HG03460 (cell line): ENCODE results near the gene ZNF771.
"Not testable (repeated sequence)": the region's sequence is repeated elsewhere in the genome, so short reads cannot be mapped to it uniquely, and the experiment has no call there.

Experiments
- ATAC-seq: cut with Tn5 transposase; IDR thresholded peaks from one replicate; pipeline ENCODE4 v1.9.1; 2021; ENCODE audit not compliant: unreplicated experiment

Gene ZNF771

GRCh38 chr16:30458561-30459394 lies 51.4 kb downstream of the ZNF771 start:
- peak; percentile 87 for ATAC-seq

- no peak for ATAC-seq
Measured at GRCh38 chr16:30459456-30459855, 52.0 kb downstream of the ZNF771 start.

- ATAC-seq = not testable (repeated sequence)
Measured at GRCh38 chr16:30461426-30461825, 54.0 kb downstream of the ZNF771 start.

- ATAC-seq = no peak
Measured at GRCh38 chr16:30464078-30464477, 56.7 kb downstream of the ZNF771 start.
